Keratinocyte (primary cell): Measurements from ENCODE around the gene PLXNA2. TPM values are rescaled to one million over a fixed set of nuclear protein-coding genes. Genes with fewer than 3 reads are reported as not detected.

ENCODE experiments used
- DNase-seq: peaks from one replicate; pipeline ENCODE4 v3.0.0-alpha.2; 2011; ENCODE audit warnings: low read depth, missing footprints, low spot score
- FAIRE-seq: peaks from 2 replicates; lab custom pipeline; 2011; peaks lifted over from hg19 to GRCh38; lab: Jason Lieb, UNC
- H2AFZ ChIP-seq: 2 replicates; pipeline ENCODE4 v1.6.0; 2012; ENCODE audit warnings: low read length, control low read depth, inconsistent platforms; ENCODE audit not compliant: control insufficient read depth
- H3K27ac ChIP-seq: 2 replicates; pipeline ENCODE4 v1.5.1; 2011; ENCODE audit warnings: low read length; ENCODE audit not compliant: control insufficient read depth, insufficient read depth
- H3K27me3 ChIP-seq: 3 replicates; pipeline ENCODE4 v1.6.0; 2011; ENCODE audit warnings: low read length; ENCODE audit not compliant: control insufficient read depth, insufficient read depth; ENCODE audit errors: extremely low read depth
- H3K36me3 ChIP-seq, 2 experiments: 2 replicates in 1 of 2; 3 replicates in 1 of 2; pipeline ENCODE4 v1.5.1; 2011; ENCODE audit warnings: low read length in 2 of 2, mild to moderate bottlenecking in 1 of 2; ENCODE audit not compliant: control insufficient read depth in 2 of 2, insufficient read depth in 2 of 2; ENCODE audit errors: extremely low read depth in 1 of 2
- H3K4me1 ChIP-seq: 3 replicates; pipeline ENCODE4 v1.5.1; 2011; ENCODE audit warnings: low read length; ENCODE audit not compliant: control insufficient read depth, insufficient read depth; ENCODE audit errors: extremely low read depth
- H3K4me2 ChIP-seq: 3 replicates; pipeline ENCODE4 v1.6.0; 2011; ENCODE audit warnings: low read depth, low read length; ENCODE audit not compliant: control insufficient read depth, insufficient read depth; ENCODE audit errors: extremely low read depth
- H3K4me3 ChIP-seq, 3 experiments: fragments of 200-600 bp in 1 of 3; sonication (generic) in 1 of 3; 2 replicates in 2 of 3; 3 replicates in 1 of 3; pipeline ENCODE4 v1.5.1; 2011 to 2016; ENCODE audit warnings: low read length in 3 of 3, mild to moderate bottlenecking in 3 of 3, control low read depth in 2 of 3, inconsistent platforms in 1 of 3, low read depth in 1 of 3, mixed read lengths in 1 of 3, mixed run types in 1 of 3, moderate library complexity in 1 of 3; ENCODE audit not compliant: control insufficient read depth in 2 of 3, insufficient read depth in 2 of 3; ENCODE audit errors: extremely low read depth in 1 of 3
- H3K79me2 ChIP-seq: 2 replicates; pipeline ENCODE4 v1.6.0; 2012; ENCODE audit warnings: low read length; ENCODE audit not compliant: control insufficient read depth, insufficient read depth
- H3K9ac ChIP-seq: 3 replicates; pipeline ENCODE4 v1.6.0; 2011; ENCODE audit warnings: low read length; ENCODE audit not compliant: control insufficient read depth, insufficient read depth; ENCODE audit errors: extremely low read depth
- H3K9me1 ChIP-seq: 3 replicates; pipeline ENCODE4 v1.6.0; 2011; ENCODE audit warnings: low read length; ENCODE audit not compliant: control insufficient read depth, insufficient read depth; ENCODE audit errors: extremely low read depth
- H3K9me3 ChIP-seq: 2 replicates; pipeline ENCODE4 v1.5.1; 2012; ENCODE audit warnings: low read depth, low read length; ENCODE audit not compliant: control insufficient read depth
- H4K20me1 ChIP-seq: 3 replicates; pipeline ENCODE4 v1.6.0; 2011; ENCODE audit warnings: low read length; ENCODE audit not compliant: control insufficient read depth, insufficient read depth; ENCODE audit errors: extremely low read depth
- EZH2 ChIP-seq: IDR thresholded peaks from one replicate; pipeline ENCODE4 v1.6.1; 2012; ENCODE audit warnings: inconsistent platforms, mild to moderate bottlenecking, low read length, moderate library complexity
- dilution Hi-C: fragments of 300-500 bp; cut with MboI; formaldehyde crosslinking; loops from one replicate; pipeline ENCODE4 v1.7.0; 2020; ENCODE audit warnings: low sequenced_read_pairs; ENCODE audit not compliant: extremely low pct_ligation_motif_present
- polyA plus RNA-seq, 5 experiments: library from polyadenylated mRNA; depleted of rRNA in 3 of 5; stranded (reverse) in 3 of 5; stranded (forward) in 1 of 5; unstranded in 1 of 5; fragments of >200 nt; gene quantifications; 1 replicate in 1 of 5; 2 replicates in 3 of 5; 3 replicates in 1 of 5; pipeline versions ENCODE4 v1.2.1 to v1.2.3, GENCODE V29; 2011 to 2012; ENCODE audit warnings: missing spikeins in 2 of 5, low read depth in 1 of 5, low replicate concordance in 1 of 5
- TF ChIP-seq, protein P1 (sequence below), 3 experiments: IDR thresholded peaks in 1 of 3; conservative IDR thresholded peaks in 1 of 3; optimal IDR thresholded peaks in 1 of 3; 2 replicates in 2 of 3; 3 replicates in 1 of 3; pipeline versions ENCODE3 to v1.5.1; 2011; ENCODE audit warnings: low read length in 3 of 3, mild to moderate bottlenecking in 3 of 3, moderate library complexity in 2 of 3, control low read depth in 1 of 3, inconsistent platforms in 1 of 3; ENCODE audit not compliant: insufficient read depth in 2 of 3; ENCODE audit errors: extremely low read depth in 1 of 3

The PLXNA2 gene
- polyA plus RNA-seq, 1 donor (not counting 4 experiments of a cell fraction or from before 2014, with no cell fraction given): 6.7 TPM

DNA sequence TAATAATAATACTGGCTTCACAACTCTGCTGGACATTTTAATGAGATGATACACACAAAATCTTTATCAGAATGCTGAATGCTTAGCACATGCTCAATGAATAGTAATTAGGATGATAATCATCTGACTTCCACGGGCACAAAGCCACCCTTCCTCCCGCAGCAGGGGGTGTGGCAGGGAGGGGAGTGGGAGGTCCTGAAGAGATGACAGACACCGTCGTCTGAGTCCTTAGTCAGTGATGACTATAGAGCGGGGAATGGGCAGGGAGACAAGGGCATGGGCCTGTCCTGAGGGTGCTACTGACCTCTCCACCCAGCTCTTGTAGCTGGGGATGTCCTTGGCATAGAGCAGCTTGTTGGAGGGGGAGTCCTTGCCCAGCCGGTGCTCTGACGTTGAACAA lies 215.7 kb downstream of the PLXNA2 start:
- H3K27ac ChIP-seq: no peak overlapping the region
- H3K9ac ChIP-seq: no peak overlapping the region
- H3K79me2 ChIP-seq: no peaks in the 10 kb centered on the region
- dilution Hi-C loops: no loop called here
- H3K9me1 ChIP-seq: no peaks in the 10 kb centered on the region
- no peak overlapping the region for H2AFZ ChIP-seq
- H3K9me3 ChIP-seq: no peaks in the 10 kb centered on the region
- H3K4me2 ChIP-seq: no peak overlapping the region
- H3K4me1 ChIP-seq: peaks cover 3% of the 10 kb centered on the region
- H3K4me3 ChIP-seq: no peak overlapping the region
- no peaks in the 10 kb centered on the region for H4K20me1 ChIP-seq
- FAIRE-seq: no peak
- peaks cover 24 to 43% of the 10 kb centered on the region in 2 experiments for H3K36me3 ChIP-seq
- TF ChIP-seq, protein P1, sequence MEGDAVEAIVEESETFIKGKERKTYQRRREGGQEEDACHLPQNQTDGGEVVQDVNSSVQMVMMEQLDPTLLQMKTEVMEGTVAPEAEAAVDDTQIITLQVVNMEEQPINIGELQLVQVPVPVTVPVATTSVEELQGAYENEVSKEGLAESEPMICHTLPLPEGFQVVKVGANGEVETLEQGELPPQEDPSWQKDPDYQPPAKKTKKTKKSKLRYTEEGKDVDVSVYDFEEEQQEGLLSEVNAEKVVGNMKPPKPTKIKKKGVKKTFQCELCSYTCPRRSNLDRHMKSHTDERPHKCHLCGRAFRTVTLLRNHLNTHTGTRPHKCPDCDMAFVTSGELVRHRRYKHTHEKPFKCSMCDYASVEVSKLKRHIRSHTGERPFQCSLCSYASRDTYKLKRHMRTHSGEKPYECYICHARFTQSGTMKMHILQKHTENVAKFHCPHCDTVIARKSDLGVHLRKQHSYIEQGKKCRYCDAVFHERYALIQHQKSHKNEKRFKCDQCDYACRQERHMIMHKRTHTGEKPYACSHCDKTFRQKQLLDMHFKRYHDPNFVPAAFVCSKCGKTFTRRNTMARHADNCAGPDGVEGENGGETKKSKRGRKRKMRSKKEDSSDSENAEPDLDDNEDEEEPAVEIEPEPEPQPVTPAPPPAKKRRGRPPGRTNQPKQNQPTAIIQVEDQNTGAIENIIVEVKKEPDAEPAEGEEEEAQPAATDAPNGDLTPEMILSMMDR (optimal IDR thresholded peaks at IDR 0.05 in 1 of 3, IDR thresholded peaks at IDR 0.05 in 1 of 3, conservative IDR thresholded peaks at IDR 0.05 in 1 of 3; ENCODE audit: extremely low read depth in 1 of 3, insufficient read depth in 2 of 3, low read length in 3 of 3): no peak
- TF ChIP-seq EZH2: no peak
- no peaks in the 10 kb centered on the region for H3K27me3 ChIP-seq
- DNase-seq: no peak

DNA sequence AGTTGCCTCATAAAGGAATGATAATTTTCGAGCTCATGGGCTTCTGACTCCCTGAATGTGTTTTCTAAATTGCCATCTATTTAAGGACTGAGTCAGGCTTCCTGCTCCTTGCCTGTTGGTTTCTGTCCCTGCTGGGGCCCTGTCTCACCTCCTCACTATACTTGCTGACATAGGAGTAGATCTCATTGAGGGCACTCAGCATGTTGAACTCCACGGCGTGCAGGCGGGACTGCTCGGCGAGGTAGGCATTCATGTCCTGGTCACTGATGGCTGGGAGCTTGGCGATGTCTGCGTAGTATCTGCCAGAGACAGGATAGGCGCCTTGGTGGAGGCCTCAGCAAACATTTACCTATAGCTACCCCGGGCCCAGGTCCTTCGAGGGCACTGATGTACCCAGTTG lies 216.3 kb downstream of the PLXNA2 start:
- Histone ChIP-seq H3K36me3 (peaks cover 20 to 37% of the 10 kb centered on the region in 2 experiments), H3K27ac (no peak overlapping the region), H3K4me3 (no peak overlapping the region), H3K27me3 (no peaks in the 10 kb centered on the region), H3K9me1 (no peaks in the 10 kb centered on the region), H3K4me1 (peaks cover 3% of the 10 kb centered on the region), H3K4me2 (no peak overlapping the region), H3K9ac (no peak overlapping the region), H4K20me1 (no peaks in the 10 kb centered on the region), H2AFZ (no peak overlapping the region), H3K9me3 (no peaks in the 10 kb centered on the region), H3K79me2 (no peaks in the 10 kb centered on the region)
- dilution Hi-C loops: no loop called here
- DNase-seq (no peak), FAIRE-seq (no peak)
- TF ChIP-seq, protein P1 (optimal IDR thresholded peaks at IDR 0.05 in 1 of 3, IDR thresholded peaks at IDR 0.05 in 1 of 3, conservative IDR thresholded peaks at IDR 0.05 in 1 of 3; ENCODE audit: extremely low read depth in 1 of 3, insufficient read depth in 2 of 3, low read length in 3 of 3): no peak
- TF ChIP-seq EZH2: no peak
